OCI-LY1 (cell line): ENCODE measurements around the gene AHCTF1.

Experiments used
- H2AFZ ChIP-seq: fragments of 200-600 bp; sonication (generic), shearing (Covaris generic); 2 replicates; pipeline ENCODE4 v1.6.0; 2014; ENCODE audit warnings: antibody characterized with exemption, mild to moderate bottlenecking, low read length
- H3F3A ChIP-seq: fragments of 200-600 bp; sonication (generic), shearing (Covaris generic); 2 replicates; pipeline ENCODE4 v1.6.0; 2014; ENCODE audit warnings: mild to moderate bottlenecking, antibody characterized with exemption, low read length, moderate library complexity; ENCODE audit not compliant: insufficient read depth
- H3K27ac ChIP-seq: fragments of 200-600 bp; sonication (generic); 2 replicates; pipeline ENCODE4 v1.5.1; 2014; ENCODE audit warnings: low read length, mixed run types, mild to moderate bottlenecking, low read depth; ENCODE audit not compliant: poor library complexity, severe bottlenecking
- H3K27me3 ChIP-seq: fragments of 200-600 bp; sonication (generic); 2 replicates; pipeline ENCODE4 v1.6.0; 2014; ENCODE audit warnings: antibody characterized with exemption, mild to moderate bottlenecking, low read length, moderate library complexity; ENCODE audit not compliant: insufficient read depth
- H3K36me3 ChIP-seq: fragments of 200-600 bp; sonication (generic); 2 replicates; pipeline ENCODE4 v1.6.1; 2014; ENCODE audit warnings: mild to moderate bottlenecking, antibody characterized with exemption, low read length, moderate library complexity, mixed read lengths; ENCODE audit not compliant: insufficient read depth
- H3K4me1 ChIP-seq: fragments of 200-600 bp; sonication (generic); 2 replicates; pipeline ENCODE4 v1.5.1; 2014; ENCODE audit warnings: mild to moderate bottlenecking, low read length, moderate library complexity; ENCODE audit not compliant: insufficient read depth, severe bottlenecking
- H3K4me2 ChIP-seq: fragments of 200-600 bp; sonication (generic), shearing (Covaris generic); 2 replicates; pipeline ENCODE4 v1.6.1; 2014; ENCODE audit warnings: low read length
- H3K4me3 ChIP-seq: fragments of 200-600 bp; sonication (generic); 2 replicates; pipeline ENCODE4 v1.5.1; 2014; ENCODE audit warnings: low read length, low read depth, mild to moderate bottlenecking, mixed read lengths; ENCODE audit not compliant: poor library complexity, severe bottlenecking
- H3K79me2 ChIP-seq: fragments of 200-600 bp; shearing (Covaris generic); 2 replicates; pipeline ENCODE4 v1.6.1; 2016; ENCODE audit warnings: mixed run types, low read length, mixed read lengths; ENCODE audit not compliant: insufficient read depth
- H3K9ac ChIP-seq: fragments of 200-600 bp; sonication (generic), shearing (Covaris generic); 2 replicates; pipeline ENCODE4 v1.6.1; 2014; ENCODE audit warnings: mild to moderate bottlenecking, low read length, mixed read lengths
- H3K9me2 ChIP-seq: fragments of 200-600 bp; sonication (generic), shearing (Covaris generic); 2 replicates; pipeline ENCODE4 v1.6.1; 2014; ENCODE audit warnings: low read depth, mild to moderate bottlenecking, low read length, mixed read lengths
- H3K9me3 ChIP-seq: fragments of 200-600 bp; shearing (Covaris generic); 2 replicates; pipeline ENCODE4 v1.6.1; 2014; ENCODE audit warnings: low read length, mixed read lengths
- H4K20me1 ChIP-seq: fragments of 200-600 bp; sonication (generic), shearing (Covaris generic); 2 replicates; pipeline ENCODE4 v1.6.0; 2016; ENCODE audit warnings: mild to moderate bottlenecking, low read length; ENCODE audit not compliant: insufficient read depth
- EZH2 ChIP-seq: fragments of 200-600 bp; sonication (generic), shearing (Covaris generic); IDR thresholded peaks from 2 replicates; pipeline ENCODE4 v1.8.0; 2017; ENCODE audit warnings: borderline replicate concordance, mixed run types, mild to moderate bottlenecking, antibody characterized with exemption, low read length, moderate library complexity, mixed read lengths
- TF ChIP-seq, protein P1 (sequence below): fragments of 200-600 bp; sonication (generic), shearing (Covaris generic); IDR thresholded peaks from 2 replicates; pipeline ENCODE4 v1.5.1; 2017; ENCODE audit warnings: mild to moderate bottlenecking, antibody characterized with exemption, low read length, moderate library complexity, mixed read lengths

The AHCTF1 gene

DNA sequence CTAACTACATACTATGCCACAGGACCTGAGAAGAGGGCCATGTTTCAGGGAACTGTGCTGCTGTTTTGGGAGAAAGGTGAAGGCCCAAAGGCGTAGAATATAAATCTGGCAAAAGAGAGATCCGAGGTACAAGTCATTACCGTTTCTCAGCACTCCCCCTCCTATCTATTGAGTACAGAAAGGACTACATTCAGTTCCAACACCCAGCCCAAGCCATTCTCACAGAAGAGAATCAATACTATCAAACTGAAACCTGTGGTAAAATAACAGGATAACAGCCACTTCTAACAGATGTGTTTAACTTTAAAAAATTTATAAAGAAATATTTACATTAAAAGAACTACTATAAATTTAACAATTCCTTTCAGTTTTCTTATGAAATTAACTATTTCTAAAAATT, 7.8 kb downstream of the AHCTF1 start:
- peaks cover 97% of the 10 kb centered on the region for H3K79me2 ChIP-seq
- no peaks in the 10 kb centered on the region for H3F3A ChIP-seq
- H3K9me3 ChIP-seq = peaks cover 14% of the 10 kb centered on the region; the same call in 1 of the 2 replicates
- no peak for TF ChIP-seq EZH2
- TF ChIP-seq, protein P1, sequence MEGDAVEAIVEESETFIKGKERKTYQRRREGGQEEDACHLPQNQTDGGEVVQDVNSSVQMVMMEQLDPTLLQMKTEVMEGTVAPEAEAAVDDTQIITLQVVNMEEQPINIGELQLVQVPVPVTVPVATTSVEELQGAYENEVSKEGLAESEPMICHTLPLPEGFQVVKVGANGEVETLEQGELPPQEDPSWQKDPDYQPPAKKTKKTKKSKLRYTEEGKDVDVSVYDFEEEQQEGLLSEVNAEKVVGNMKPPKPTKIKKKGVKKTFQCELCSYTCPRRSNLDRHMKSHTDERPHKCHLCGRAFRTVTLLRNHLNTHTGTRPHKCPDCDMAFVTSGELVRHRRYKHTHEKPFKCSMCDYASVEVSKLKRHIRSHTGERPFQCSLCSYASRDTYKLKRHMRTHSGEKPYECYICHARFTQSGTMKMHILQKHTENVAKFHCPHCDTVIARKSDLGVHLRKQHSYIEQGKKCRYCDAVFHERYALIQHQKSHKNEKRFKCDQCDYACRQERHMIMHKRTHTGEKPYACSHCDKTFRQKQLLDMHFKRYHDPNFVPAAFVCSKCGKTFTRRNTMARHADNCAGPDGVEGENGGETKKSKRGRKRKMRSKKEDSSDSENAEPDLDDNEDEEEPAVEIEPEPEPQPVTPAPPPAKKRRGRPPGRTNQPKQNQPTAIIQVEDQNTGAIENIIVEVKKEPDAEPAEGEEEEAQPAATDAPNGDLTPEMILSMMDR = no peak
- H3K4me1 ChIP-seq = peaks cover 24% of the 10 kb centered on the region
- H3K4me2 ChIP-seq = no peak overlapping the region; the same call in 1 of the 2 replicates
- no peak overlapping the region for H2AFZ ChIP-seq
- no peaks in the 10 kb centered on the region for H3K27me3 ChIP-seq
- peaks cover 65% of the 10 kb centered on the region for H3K36me3 ChIP-seq
- no peaks in the 10 kb centered on the region for H4K20me1 ChIP-seq
- no peak overlapping the region for H3K27ac ChIP-seq
- no peak overlapping the region for H3K4me3 ChIP-seq
- no peak overlapping the region for H3K9ac ChIP-seq
- H3K9me2 ChIP-seq = no peaks in the 10 kb centered on the region

DNA sequence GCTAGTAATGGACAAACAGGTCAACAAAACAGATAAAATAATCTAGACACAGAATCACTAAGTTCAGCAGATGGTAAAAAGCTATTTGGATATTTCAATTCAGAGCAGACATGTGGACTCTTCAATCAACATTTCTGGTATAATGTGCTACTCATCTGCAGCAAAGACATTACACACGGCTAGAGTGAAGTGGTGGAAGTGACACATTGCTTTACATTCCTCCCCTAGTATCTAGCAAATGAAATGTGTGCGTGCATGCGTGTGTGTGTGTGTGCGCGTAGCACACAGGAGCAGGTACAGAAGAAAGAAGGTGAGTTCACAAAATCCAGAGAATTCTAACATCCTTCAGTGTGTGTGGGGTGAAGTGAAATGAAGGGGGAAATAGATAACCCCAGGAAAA, 8.3 kb downstream of the AHCTF1 start:
- Histone ChIP-seq H3K36me3 (peaks cover 65% of the 10 kb centered on the region), H3K9me3 (peaks cover 11% of the 10 kb centered on the region; the same call in 1 of the 2 replicates), H2AFZ (no peak overlapping the region), H3K4me3 (no peak overlapping the region), H3K9ac (no peak overlapping the region), H3K27me3 (no peaks in the 10 kb centered on the region), H3K4me2 (no peak overlapping the region; the same call in 1 of the 2 replicates), H3K9me2 (no peaks in the 10 kb centered on the region), H3K4me1 (peaks cover 24% of the 10 kb centered on the region), H3K79me2 (peaks cover 97% of the 10 kb centered on the region), H4K20me1 (no peaks in the 10 kb centered on the region), H3F3A (no peaks in the 10 kb centered on the region; the same call in 1 of the 2 replicates), H3K27ac (no peak overlapping the region)
- TF ChIP-seq, protein P1 = no peak
- TF ChIP-seq EZH2 = no peak

DNA sequence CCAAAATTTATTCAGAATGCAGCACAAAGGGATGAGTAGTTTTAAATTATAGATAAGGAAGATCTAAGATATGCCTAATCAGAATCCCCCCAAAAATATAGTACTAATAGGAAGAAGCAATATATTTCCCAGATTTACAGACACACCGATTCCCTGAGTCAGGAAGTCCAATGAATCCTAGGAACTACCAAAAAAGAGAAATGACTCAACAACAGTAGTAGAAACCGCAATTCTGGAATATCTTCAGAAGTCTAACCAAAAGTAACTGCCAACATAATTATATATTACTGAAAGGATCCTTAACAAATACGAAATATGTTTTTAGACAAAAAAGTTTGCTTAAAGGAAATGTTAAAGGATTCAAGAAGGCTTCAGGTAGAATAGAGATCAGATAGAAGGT, 10.3 kb downstream of the AHCTF1 start:
- Histone ChIP-seq H2AFZ (no peak overlapping the region), H3K27me3 (no peaks in the 10 kb centered on the region), H3K4me3 (no peak overlapping the region), H3K36me3 (peaks cover 66% of the 10 kb centered on the region), H4K20me1 (no peaks in the 10 kb centered on the region), H3K4me2 (no peak overlapping the region), H3K27ac (no peak overlapping the region), H3K9ac (no peak overlapping the region), H3K4me1 (peaks cover 24% of the 10 kb centered on the region), H3K9me2 (no peaks in the 10 kb centered on the region), H3K79me2 (peaks cover 95% of the 10 kb centered on the region), H3K9me3 (peaks cover 10% of the 10 kb centered on the region; the same call in 1 of the 2 replicates), H3F3A (no peaks in the 10 kb centered on the region; the same call in 1 of the 2 replicates)
- TF ChIP-seq, protein P1 = no peak
- no peak for TF ChIP-seq EZH2
